Stimulated activated naive CD8-positive, alpha-beta T cell treated with anti-CD3 and anti-CD28 coated beads, Interleukin-15, amount 100 ng/mL, for 72 hours (primary cell): ENCODE data around the gene RALGAPA2.

Source experiments
- ATAC-seq: fragments of 150-1000 bp; cut with Tn5 transposase; 2 replicates; pipeline ENCODE4 v1.10.0; 2021; ENCODE audit warnings: mild to moderate bottlenecking, moderate library complexity
- DNase-seq, 2 donors: peaks; one replicate each; pipeline ENCODE4 v3.0.0; 2021 to 2022
- H3K27ac Mint-ChIP-seq, 2 donors: one replicate each; pipeline ENCODE4 v1.8.0; 2022; ENCODE audit warnings: mild to moderate bottlenecking in 2 of 2, mixed read lengths in 2 of 2, moderate library complexity in 2 of 2
- H3K27me3 Mint-ChIP-seq: one replicate; pipeline ENCODE4 v1.8.0; 2022; ENCODE audit warnings: mixed read lengths
- H3K4me1 Mint-ChIP-seq: one replicate; pipeline ENCODE4 v1.8.0; 2022; ENCODE audit warnings: mild to moderate bottlenecking, mixed read lengths
- H3K4me3 Mint-ChIP-seq, 2 donors: one replicate each; pipeline ENCODE4 v1.8.0; 2022; ENCODE audit warnings: mild to moderate bottlenecking in 2 of 2, mixed read lengths in 2 of 2, moderate library complexity in 1 of 2
- H3K9me3 Mint-ChIP-seq, 2 donors: one replicate each; pipeline ENCODE4 v1.8.0; 2022; ENCODE audit warnings: mixed read lengths in 2 of 2

Gene RALGAPA2

GRCh38 chr20:20440886-20441658 lies 271.4 kb downstream of the RALGAPA2 start:
- no peak for DNase-seq
- no peak for ATAC-seq
- Mint-ChIP-seq H3K4me3 (no peak overlapping the region), H3K9me3 (no peaks in the 10 kb centered on the region), H3K4me1 (peaks cover 5% of the 10 kb centered on the region), H3K27ac (peak overlapping the region in 1 of 2 donors; percentile 50), H3K27me3 (no peaks in the 10 kb centered on the region)

DNA sequence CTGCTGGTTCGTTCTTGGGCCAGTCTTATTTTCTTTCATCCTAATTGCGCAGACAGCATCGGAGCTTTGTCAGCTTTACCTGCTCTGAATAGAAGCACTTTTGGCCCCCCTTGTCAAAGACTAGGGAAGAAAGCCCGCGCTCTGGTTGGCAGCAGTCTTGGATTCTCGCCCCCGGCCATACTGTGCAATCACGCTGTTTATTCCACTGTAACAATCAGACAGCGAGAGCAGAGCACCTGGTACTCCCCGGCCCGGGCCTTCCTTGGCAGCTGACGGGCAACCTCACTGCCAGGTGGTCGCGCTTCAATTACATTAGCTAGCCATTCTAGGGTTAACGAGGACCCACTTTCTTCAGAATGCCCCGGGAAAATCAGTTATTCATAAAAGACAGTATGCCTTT lies 272.0 kb downstream of the RALGAPA2 start:
- ATAC-seq (no peak), DNase-seq (no peak)
- Mint-ChIP-seq H3K9me3 (no peaks in the 10 kb centered on the region), H3K27ac (no peak overlapping the region), H3K4me3 (no peak overlapping the region), H3K4me1 (peaks cover 5% of the 10 kb centered on the region), H3K27me3 (no peaks in the 10 kb centered on the region)

DNA sequence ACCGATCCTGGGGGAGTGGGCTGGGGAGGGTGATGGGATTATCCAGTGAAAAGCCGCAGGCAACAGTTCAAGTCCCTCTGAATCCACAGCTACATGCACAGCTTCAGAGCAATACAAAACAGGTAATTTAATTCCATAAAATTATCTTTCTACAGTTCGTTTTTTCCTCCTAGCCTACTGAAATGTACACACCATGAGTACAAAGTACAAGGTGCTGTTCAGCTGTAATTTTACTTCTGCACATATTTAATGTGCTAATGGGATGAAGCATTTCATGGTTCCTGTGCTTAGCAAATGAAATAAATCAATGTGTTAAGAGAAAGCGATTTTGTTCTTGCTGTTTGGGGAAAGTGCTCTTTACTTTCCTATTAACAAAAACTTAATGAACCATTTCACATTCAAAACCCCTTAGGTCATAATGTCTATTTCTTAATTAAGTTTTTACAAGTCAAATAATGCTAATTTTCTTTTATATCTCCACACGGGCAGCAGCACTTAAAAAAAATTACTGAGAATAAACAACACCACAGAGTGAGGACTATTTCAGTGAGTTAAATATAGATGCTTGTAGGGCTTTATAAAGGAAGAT lies 272.7 kb downstream of the RALGAPA2 start:
- DNase-seq (no peak), ATAC-seq (no peak)
- Mint-ChIP-seq H3K27me3 (no peaks in the 10 kb centered on the region), H3K27ac (no peak overlapping the region), H3K4me3 (no peak overlapping the region), H3K9me3 (no peaks in the 10 kb centered on the region), H3K4me1 (peaks cover 5% of the 10 kb centered on the region)

DNA sequence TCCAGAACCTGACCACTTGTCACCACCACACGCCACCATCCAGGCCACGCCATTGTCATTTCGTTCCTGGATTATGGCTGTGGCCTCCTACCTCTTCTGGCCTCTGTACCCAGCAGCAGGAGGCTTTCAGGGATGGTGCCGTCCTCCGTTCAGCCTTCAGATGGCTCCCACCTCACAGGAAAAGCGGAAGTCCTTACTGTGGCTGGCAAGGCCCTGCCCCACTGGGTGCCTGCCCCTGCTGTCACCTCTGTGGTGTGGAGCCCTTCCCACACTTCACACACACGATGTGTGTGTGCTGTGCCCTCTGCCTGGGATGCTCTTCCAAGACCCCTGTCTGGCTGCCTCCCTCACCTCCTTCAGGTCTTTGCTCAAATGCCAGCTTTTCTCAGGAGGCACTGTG lies 275.1 kb downstream of the RALGAPA2 start:
- no peaks in the 10 kb centered on the region for H3K27me3 Mint-ChIP-seq
- peaks cover 5% of the 10 kb centered on the region for H3K4me1 Mint-ChIP-seq
- no peaks in the 10 kb centered on the region for H3K9me3 Mint-ChIP-seq
- no peak for DNase-seq
- H3K4me3 Mint-ChIP-seq: no peak overlapping the region
- ATAC-seq: no peak
- H3K27ac Mint-ChIP-seq: no peak overlapping the region

DNA sequence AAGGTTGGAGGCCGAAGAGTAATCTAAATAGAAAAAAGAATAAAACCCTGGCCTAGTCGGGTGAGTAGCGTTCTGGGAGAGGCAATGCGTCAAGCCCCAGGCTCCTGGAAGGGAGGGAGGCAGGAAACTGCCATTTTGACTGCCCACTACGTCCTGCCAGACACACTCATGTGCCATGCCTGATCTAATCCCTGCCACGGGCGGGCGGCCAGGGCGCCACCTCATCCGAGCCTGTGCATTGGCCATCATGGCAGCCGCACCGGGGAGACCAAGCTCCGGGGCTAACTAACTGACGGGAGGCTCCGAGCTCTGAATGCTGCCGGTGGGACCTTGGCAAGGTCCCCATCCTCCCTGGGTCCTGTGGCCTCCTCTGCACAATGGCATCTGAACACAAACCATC lies 275.8 kb downstream of the RALGAPA2 start:
- H3K4me1 Mint-ChIP-seq: peaks cover 5% of the 10 kb centered on the region
- no peak for DNase-seq
- no peak for ATAC-seq
- H3K9me3 Mint-ChIP-seq: no peaks in the 10 kb centered on the region
- no peak overlapping the region for H3K27ac Mint-ChIP-seq
- no peaks in the 10 kb centered on the region for H3K27me3 Mint-ChIP-seq
- H3K4me3 Mint-ChIP-seq: no peak overlapping the region

- Mint-ChIP-seq H3K27me3 (no peaks in the 10 kb centered on the region), H3K4me1 (no peaks in the 10 kb centered on the region), H3K4me3 (no peak overlapping the region), H3K27ac (no peak overlapping the region), H3K9me3 (no peaks in the 10 kb centered on the region)
- no peak for DNase-seq
- ATAC-seq: no peak
Observed at GRCh38 chr20:20435453-20435852, 277.0 kb downstream of the RALGAPA2 start.

GRCh38 chr20:20432618-20433286 lies 279.7 kb downstream of the RALGAPA2 start:
- H3K27ac Mint-ChIP-seq: no peak overlapping the region
- ATAC-seq: no peak
- H3K27me3 Mint-ChIP-seq: no peaks in the 10 kb centered on the region
- H3K9me3 Mint-ChIP-seq: no peaks in the 10 kb centered on the region
- no peak overlapping the region for H3K4me3 Mint-ChIP-seq
- no peaks in the 10 kb centered on the region for H3K4me1 Mint-ChIP-seq
- no peak for DNase-seq

DNA sequence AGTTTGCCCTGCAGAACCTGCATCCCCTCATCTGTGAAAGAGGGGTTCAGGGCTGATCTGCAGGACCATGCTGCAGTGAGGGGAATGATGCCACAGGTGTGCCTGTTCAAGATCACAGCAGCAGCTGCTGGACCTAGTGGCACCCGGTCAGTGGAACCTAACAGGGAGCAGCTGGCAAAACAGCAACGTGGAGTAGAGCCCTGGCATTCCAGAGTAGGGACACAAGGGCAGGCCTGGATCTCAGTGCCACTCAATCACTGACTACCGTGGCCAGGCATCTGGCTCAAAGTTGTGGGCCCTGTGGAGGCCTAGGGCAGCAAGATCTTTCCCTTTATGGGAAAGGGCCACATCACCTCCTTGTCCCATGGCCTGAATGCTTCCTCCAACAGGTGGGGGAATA lies 282.4 kb downstream of the RALGAPA2 start:
- ATAC-seq (no peak), DNase-seq (no peak)
- Mint-ChIP-seq H3K4me3 (no peak overlapping the region), H3K27ac (no peak overlapping the region), H3K4me1 (no peaks in the 10 kb centered on the region), H3K9me3 (no peaks in the 10 kb centered on the region), H3K27me3 (no peaks in the 10 kb centered on the region)

- Mint-ChIP-seq H3K4me1 (no peaks in the 10 kb centered on the region), H3K4me3 (no peak overlapping the region), H3K9me3 (no peaks in the 10 kb centered on the region), H3K27me3 (no peaks in the 10 kb centered on the region), H3K27ac (peak overlapping the region; percentile 19 to 34)
- DNase-seq (no peak), ATAC-seq (no peak)
Observed at GRCh38 chr20:20428067-20428466, 284.4 kb downstream of the RALGAPA2 start.

DNA sequence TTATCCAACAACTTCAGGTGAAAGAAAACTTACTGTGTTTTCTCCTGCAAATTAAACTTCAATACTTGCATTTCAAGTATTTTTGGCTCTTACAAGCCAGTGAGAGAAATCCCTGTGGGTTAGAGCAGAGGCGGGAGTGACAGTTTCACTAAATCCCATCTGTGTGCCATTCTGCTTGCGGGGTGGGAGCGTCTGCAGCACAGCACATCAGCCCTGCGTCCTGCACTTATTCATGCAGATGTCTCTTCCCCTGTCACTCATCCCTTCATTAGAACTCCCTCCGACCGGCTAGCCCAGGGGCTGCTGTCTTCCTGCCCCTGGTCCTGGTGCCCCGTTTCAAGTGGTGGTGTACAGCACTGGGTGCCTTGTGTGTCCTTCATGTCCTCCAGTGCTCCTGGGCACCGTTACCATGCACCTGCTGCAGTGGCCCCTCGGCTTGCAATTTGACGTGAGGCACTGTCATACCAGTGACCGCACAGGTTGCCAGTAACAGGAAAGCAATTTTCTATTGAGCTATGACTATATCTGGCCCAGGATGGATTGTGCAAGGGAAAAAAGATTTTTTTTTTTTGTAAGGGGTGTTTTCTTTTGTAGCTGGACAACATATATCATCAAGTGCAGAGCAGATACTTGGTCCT lies 285.1 kb downstream of the RALGAPA2 start:
- no peak for DNase-seq
- Mint-ChIP-seq H3K27me3 (no peaks in the 10 kb centered on the region), H3K9me3 (no peaks in the 10 kb centered on the region), H3K4me3 (no peak overlapping the region), H3K4me1 (no peaks in the 10 kb centered on the region), H3K27ac (peak overlapping the region in 1 of 2 donors; percentile 27)
- no peak for ATAC-seq

- Mint-ChIP-seq H3K27me3 (no peaks in the 10 kb centered on the region), H3K4me3 (no peak overlapping the region), H3K4me1 (no peaks in the 10 kb centered on the region), H3K27ac (no peak overlapping the region), H3K9me3 (no peaks in the 10 kb centered on the region)
- DNase-seq (no peak), ATAC-seq (no peak)
Observed at GRCh38 chr20:20426655-20426907, 285.9 kb downstream of the RALGAPA2 start.

GRCh38 chr20:20425823-20426654 lies 286.4 kb downstream of the RALGAPA2 start:
- ATAC-seq (peak; percentile 61), DNase-seq (no peak)
- Mint-ChIP-seq H3K4me3 (no peak overlapping the region), H3K4me1 (no peaks in the 10 kb centered on the region), H3K27ac (peak overlapping the region; percentile 36 to 79), H3K27me3 (no peaks in the 10 kb centered on the region), H3K9me3 (no peaks in the 10 kb centered on the region)

GRCh38 chr20:20423117-20423516 lies 289.3 kb downstream of the RALGAPA2 start:
- DNase-seq (no peak), ATAC-seq (no peak)
- Mint-ChIP-seq H3K4me3 (no peak overlapping the region), H3K4me1 (peaks cover 3% of the 10 kb centered on the region), H3K27me3 (no peaks in the 10 kb centered on the region), H3K27ac (peak overlapping the region; percentile 1 to 72), H3K9me3 (no peaks in the 10 kb centered on the region)

- Mint-ChIP-seq H3K9me3 (no peaks in the 10 kb centered on the region), H3K4me3 (peak overlapping the region in 1 of 2 donors; percentile 28), H3K27me3 (no peaks in the 10 kb centered on the region), H3K27ac (peak overlapping the region in 1 of 2 donors; percentile 15), H3K4me1 (peaks cover 17% of the 10 kb centered on the region)
- DNase-seq (no peak), ATAC-seq (peak; percentile 54)
Observed at GRCh38 chr20:20417876-20418676, 294.4 kb downstream of the RALGAPA2 start.

GRCh38 chr20:20415321-20415720 lies 297.1 kb downstream of the RALGAPA2 start:
- H3K4me1 Mint-ChIP-seq: peaks cover 20% of the 10 kb centered on the region
- no peak for ATAC-seq
- no peaks in the 10 kb centered on the region for H3K27me3 Mint-ChIP-seq
- DNase-seq: no peak
- no peak overlapping the region for H3K4me3 Mint-ChIP-seq
- H3K9me3 Mint-ChIP-seq: no peaks in the 10 kb centered on the region
- H3K27ac Mint-ChIP-seq: no peak overlapping the region
